Measurements from ENCODE around the gene LARGE1.

Gene LARGE1

DNA sequence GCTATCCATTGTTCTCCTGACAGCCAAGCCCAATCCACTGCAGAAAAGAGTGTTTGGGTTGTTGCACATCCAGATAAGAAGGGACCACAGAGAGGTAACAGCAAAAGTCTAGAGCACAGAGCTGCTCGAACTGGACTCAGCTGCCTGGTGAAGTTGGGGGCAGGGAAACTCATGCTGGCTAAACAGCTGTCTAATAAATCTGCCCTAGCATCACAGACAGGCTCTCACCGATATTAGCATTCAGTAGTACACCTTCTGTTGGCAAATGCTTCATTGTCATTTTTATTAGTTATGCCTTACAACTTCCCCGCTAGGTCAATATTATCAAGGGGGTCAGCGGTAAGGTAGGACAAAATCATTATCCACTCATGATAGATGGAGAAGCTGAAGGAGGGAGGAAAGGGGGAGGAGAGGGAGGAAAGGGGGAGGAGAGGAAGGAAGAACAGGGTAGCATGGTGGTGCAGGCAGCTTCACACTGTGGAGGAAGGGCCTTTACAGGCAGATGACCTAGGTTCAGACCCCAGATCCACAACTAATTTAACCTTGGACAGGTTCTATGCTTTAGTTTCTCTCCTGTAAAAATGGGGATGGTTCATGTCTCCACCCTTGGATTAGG lies 102.7 kb downstream of the LARGE1 start:
- DNase-seq = no peak

DNA sequence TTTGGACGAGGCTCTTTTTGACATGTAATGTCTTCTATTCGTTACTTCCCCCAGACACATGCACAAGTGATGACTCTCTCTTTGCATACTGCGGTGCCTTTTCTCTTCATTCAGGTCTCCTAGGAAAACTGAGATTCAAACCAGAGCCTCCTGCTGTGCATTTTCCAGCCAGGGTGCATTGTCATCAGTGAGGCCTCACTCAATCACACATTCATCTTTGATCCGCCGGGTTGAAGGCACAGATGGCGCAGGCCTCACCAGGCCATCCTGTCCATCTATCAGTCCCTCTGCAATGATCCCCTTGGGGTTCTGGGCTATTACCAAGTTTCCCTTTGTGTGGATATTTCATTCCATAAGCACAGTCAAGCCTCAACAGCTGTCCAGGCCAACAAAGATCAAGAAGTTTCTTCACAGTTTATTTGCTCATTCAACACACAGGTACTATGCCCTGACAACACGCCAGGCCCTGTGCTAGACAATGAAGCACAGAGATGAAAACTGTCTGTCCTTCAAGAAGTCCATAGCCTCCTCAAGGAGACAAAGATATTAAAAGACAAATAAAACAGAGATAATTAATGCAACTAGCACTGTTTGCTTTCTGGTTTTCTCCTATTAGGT lies 107.8 kb downstream of the LARGE1 start:
- DNase-seq = no peak

DNA sequence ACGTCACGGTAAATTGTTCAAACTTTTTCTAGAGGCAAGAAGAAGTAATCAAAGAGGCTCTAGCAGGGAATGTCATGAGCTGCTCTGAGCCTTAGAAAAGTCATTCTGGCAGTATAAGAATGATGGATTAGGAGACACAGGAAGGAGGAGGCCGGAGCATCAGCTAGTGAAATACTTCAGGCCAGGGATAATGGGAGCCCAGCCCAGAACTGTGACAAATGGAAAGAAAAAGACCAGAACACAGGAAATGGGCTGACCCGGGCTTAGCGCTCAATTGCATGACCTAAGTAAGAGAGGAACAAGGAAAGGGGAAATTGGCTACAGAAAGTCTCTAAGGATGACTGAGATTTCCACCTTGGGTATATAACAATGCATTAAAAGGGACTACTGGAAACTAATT lies 108.6 kb downstream of the LARGE1 start:
- no peak for DNase-seq

DNA sequence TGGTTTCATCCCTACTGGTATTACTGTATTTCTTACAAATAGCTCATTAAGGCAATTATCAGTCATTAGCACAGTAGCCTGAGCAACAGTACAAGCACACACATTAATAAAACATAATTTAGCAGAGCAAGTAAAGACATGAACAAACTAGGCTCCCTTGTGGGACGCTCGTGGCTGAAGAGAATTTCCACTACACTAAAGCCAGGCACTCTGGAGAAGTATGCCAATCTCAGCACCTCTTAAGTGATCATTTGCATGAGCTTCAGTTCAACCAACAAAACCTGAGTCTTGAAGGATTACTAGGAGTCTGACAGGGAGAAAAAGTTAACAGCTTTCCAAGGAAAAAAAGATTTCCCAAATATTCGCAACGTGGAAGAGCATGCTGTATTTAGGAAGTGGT lies 109.1 kb downstream of the LARGE1 start:
- no peak for DNase-seq

DNA sequence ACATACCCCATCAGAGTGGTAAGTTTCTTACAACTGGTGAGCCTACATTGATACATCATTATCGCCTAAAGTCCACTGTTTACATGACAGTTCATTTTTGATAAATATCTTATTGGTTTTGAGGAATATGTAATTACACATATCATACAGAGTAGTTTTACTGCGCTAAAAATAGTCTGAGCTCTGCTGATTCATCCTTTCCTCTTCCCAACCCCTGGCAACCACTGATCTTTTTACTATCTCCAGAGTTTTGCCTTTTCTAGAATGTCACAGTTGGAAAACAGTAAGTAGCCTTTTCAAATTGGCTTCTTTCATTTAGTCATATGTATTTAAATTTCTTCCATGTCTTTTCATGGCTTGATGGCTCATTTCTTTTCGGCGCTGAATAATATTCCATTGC lies 112.8 kb downstream of the LARGE1 start:
- no peak for DNase-seq

DNA sequence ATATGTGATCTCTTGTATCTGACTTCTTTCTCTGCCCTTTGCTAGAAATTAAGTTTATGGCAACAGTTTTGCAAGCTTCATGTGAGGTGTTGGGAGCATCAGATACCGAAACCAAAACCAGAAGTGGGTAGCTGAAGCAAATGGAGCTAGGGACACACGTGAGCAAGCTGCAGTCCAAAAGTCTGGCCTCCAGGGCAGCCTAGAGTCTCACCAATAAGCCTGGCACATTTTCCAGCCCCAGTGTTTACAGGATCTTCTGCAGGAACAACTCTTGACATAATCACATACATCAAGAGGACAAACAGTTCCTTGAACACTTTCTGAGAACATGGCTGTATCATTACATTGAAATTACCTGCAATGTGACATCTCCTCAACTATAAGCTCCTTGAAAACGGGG lies 114.1 kb downstream of the LARGE1 start:
- DNase-seq = no peak

DNA sequence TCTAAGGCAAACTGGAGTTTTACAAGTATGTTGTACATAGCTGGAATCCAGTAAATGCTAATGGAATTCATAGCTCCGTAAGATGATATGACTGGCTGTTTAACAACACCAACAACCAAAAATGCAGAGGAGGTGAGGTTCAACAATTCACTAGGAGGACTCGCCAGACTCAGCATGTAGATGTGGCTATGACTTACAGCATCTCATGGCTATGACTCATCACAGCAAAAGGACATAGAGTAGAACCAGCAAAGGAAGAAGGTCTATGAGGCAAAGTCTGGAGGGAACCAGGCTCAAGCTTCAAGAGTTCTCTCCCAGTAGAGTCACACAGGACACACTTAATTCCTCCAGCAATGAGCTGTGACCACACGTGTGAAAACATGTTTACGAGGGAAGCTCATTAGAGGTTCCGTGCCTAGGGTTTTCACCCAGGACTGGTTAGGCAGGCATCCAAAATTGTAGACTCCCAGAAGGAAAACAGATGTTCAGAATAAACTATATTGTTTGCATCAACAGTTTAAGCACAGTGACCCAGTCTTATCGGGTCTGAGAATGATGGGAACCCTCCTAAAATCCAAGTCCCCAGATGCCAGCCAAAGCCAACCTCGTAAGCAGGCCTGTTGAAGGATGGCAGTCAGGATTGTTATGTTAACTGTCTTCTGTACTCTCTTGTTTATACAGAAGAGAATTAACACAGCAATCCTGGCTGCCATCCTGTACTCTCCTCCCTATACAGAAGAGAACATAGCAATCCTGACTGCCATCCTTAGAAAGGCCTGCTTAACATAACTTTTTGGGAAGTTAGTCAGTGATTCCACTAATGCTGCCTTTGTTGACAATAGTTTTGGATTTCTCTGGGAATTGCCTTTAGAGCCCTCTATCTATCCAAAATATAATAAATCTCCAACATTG lies 116.6 kb downstream of the LARGE1 start:
- DNase-seq = no peak

DNA sequence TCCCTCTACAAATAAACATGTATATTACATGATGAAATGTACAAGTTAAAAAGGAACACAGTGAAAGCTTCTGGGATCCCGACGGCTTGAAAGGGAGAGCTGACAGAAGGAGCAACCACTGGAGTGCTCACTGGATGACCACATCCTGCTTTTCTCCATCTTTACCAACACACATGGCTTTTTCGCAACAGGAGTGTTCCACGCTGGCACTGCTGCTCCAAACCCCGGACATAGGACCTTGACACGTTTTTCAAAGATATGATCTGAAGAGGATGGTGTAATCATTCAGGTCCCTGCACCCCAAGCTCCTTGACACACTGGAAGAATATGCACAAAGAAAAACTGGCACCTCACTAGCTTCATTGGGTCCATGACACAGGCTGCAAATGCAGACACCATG lies 121.9 kb downstream of the LARGE1 start:
- no peak for DNase-seq

DNA sequence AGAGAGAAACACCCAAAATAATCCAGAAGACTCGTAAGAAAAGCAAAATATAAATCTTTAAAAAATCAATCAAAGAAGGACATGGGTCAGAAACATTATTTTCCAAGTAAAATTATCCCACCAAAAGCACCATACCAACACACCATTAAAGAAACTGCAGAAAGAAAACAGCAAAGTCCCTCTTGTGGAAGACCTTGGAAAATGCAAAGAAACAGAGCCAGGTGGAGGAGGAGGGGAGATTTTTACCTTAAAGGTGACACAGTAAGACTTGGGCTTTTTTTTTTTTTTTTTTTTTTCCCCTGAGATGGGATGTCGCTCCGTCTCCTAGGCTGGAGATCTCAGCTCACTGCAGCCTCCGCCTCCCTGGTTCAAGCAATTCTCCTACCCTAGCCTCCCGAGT lies 123.8 kb downstream of the LARGE1 start:
- no peak for DNase-seq

DNA sequence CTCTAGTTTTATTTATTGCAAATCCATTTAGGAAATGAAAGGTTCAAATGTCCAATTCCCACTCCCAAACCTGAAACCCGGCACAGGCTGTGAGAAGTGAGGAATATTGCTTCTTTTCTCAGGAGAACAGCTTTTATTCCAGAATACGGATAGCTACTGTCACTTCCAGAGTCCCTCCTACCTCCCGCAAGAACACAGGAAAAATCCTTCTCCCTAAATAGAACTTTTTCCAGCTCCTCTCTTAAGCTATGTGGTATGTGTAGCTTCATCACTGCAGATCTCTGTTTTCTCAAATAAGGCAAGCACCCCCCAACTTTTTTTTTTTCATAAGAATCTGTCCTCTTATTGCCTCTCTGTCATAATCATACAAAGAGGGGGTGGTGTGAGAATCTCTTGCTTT lies 126.8 kb downstream of the LARGE1 start:
- no peak for DNase-seq

DNA sequence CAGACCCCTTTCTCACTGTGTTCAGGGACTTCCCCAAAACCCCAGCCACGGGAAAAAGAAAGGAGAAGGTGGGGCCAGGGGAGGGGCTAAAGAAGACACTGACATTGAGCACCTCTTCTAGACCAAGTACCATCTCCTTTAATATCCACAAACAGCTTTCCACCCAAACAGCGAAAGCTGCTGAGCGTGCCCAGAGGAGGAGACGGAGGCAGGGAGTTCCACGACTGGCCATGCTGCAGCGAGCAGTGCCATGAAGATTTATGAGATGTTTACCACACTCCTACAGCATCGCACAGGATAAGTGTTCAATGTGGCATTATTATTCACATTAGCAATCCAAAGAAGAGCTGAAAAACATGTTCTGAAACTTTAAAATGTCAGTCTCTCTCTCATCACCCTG lies 127.4 kb downstream of the LARGE1 start:
- no peak for DNase-seq

DNA sequence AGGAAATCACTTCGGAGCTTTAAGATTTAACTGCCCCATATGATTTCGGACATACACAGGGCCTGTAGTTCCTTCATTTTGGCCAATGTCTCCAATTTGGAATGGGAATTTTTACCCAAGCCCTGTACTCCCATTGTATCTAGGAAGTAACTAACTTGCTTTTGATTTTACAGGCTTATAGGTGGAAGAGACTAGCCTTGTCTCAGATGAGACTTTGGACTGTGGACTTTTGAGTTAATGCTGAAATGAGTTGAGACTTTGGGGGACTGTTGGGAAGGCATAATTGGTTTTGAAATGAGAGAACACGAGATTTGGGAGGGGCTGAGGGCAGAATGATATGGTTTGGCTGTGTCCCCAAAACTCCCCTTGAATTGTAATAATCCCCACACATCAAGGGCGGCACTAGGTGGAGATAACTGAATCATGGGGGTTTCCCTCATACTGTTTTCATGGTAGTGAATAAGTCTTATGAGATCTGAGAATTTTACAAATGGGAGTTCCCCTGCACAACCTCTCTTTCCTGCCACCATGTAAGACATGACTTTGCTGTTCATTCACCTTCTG lies 130.5 kb downstream of the LARGE1 start:
- no peak for DNase-seq

DNA sequence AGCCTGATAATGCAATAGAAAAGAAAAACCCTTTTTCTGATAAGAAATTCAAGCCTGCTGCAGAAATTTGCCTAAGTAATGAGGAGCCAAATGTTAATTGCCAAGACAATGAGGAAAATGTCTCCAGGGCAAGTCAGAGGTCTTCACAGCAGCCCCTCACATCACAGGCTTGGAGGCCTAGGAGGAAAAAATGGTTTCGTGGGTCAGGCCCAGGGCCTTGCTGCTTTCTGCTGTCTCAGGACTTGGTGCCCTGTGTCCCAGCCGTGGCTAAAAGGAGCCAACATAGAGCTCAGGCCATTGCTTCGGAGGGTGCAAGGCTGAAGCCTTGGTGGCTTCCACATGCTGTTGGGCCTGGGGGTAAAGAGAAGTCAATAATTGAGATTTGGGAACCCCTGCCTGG lies 131.3 kb downstream of the LARGE1 start:
- DNase-seq = no peak

DNA sequence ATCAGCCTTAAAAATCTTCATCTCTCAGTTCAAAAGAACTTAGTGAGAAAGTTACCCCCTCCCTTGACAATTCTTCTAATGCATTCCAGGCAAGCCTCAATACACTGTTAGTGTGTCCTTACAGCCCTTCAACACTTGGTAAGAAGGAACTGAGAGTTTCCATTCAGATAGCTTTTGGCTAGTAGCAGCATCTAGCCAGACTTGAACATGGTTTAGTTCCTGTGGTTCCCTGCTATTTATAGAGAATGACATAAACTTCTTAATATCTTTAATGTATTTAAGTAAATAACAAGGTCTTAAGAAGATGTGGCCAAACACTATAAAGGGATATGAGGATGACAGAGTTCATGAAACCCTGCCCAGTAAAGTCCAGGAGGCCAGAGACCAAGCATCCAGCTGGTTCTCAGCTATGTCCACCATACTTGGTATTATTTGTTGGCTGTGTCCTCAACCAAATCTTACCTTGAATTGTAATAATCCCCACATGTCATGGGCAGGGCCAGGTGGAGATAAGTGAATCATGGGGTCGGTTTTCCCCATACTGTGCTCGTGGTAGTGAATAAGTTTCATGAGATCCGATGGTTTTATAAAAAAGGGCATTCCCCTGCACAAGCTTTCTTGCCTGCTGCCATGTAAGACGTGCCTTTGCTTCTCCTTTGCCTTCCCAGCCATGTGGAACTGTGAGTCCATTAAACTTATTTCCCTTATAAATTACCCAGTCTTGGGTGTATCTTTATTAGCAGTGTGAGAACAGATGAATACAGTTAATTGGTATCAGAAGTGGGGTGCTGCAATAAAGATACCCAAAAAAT lies 132.4 kb downstream of the LARGE1 start:
- DNase-seq = no peak

DNA sequence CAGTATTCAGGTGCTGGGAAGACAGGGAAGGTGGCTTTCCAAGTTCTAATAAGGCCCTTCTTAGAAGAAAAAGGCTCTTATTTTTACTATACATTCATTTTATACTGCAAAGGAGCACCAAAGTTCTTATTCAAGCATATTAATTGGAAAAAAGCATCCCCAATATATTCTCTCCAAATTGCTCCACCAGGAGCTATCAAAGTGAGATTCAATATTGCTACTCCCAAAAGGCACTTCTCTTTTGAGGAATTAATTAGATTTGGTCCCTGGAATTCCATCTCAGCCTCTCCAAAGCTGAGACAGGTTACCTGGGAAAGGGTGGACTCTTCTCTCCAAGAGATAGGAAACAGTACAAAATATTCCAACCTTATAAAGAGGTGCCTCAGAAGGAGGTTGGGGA lies 134.1 kb downstream of the LARGE1 start:
- no peak for DNase-seq

DNA sequence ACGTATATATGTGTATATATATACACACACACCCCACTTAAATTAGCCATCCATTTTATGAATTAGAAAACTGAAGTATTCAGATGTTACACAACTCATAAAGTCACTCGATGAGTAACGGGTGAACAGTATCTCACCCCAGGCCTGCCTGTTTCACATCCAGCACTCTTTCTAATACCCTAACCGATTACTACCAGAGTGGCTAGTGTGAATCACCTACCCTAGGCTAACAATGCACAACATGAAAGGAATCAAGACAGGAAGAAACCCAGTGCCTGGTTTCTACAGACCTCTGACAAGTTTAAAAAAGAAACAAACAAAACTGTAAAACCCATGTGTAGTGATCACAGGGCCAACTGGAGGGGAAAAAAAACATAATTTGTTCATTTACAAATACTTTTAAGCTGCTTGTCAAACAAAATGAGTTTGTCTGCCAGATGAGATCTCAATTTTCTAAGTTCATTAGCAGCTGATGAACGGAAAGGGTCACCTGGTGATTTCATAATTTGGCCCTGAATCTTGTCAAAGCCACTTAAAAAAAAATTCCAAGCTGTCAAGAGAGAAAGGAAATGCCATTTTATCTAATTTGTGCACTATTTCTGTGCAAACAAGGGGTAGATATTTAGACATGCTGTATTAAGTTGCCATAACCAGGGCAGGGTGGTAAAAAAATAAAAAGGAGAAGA lies 134.8 kb downstream of the LARGE1 start:
- no peak for DNase-seq

DNA sequence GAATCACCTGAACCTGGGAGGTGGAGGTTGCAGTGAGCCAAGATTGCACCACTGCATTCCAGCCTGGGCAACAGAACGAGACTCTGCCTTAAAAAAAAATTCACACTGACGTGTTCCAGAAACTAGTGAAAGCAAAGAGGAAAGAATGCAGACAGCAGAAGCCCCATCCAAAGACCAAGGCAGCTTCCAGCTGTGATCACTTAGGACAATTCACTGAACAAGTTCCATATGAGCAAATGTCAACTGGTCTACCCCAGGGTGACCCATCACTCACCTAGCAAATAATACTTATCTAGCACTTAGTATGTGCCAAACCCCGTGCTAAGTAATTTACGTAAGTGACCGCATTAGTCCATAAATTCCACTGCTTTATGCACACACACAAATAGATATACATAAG lies 138.9 kb downstream of the LARGE1 start:
- DNase-seq = no peak

DNA sequence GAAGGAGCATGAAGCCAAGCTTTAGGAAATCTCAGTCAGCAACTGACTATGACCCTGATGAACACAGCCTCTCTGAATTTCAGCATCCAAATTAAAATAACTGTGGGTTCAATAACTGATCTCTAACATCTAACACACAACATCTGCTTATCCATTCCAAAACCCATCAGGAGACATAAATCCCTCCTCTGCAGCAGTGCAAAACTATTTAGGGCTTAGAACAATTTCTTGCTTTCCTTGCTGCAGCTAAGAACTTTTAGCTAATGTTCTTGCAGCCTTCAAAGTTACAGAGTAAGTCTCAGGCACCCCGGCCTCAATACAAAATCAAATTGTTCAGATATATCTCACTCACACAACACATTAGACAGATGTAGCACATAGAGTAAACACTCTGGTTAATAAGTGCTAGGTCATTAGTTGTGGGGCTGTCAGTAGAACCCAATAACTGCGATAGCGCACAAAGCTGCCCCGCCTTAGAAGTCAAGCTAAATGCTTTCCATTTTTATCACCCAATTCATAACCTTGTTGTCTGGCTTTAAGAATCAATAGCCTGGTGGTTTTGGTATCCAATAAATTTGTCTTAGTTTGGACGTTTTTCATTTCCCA lies 139.6 kb downstream of the LARGE1 start:
- DNase-seq = no peak

DNA sequence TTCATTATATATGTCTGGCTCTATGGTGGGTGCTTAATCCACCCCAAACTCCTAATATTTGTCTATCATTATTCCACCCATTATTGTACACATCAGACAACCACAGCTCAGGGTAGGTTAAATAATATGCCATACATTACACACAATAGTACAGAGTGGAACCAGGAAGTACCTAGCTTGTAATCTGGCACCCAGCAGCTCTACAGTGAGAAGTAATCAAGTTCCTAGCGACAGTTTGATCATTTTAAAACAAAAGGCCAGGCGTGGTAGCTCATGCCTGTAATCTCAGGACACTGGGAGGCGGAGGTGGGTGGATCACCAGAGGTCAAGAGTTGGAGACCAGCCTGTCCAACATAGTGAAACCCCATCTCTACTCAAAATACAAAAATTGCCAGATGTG lies 141.0 kb downstream of the LARGE1 start:
- DNase-seq = no peak

DNA sequence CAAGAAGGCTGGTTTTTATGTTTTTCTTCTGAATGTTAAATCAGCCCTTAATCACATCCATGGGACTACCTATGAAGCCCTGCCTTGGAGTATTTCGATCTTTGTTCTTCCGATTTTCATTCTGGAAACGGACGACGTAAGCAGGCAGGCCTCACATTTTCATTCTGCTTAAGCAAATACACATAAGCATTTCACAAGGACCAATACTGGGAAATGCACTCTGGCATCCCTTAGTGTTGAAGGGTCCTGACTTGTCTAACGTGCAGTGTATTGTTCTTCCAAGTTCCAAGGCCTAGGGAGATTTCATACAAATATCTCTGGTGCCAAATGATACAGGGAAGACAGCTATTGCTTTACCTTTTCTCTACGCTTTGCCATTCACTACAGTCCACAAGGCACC lies 143.8 kb downstream of the LARGE1 start:
- no peak for DNase-seq

DNA sequence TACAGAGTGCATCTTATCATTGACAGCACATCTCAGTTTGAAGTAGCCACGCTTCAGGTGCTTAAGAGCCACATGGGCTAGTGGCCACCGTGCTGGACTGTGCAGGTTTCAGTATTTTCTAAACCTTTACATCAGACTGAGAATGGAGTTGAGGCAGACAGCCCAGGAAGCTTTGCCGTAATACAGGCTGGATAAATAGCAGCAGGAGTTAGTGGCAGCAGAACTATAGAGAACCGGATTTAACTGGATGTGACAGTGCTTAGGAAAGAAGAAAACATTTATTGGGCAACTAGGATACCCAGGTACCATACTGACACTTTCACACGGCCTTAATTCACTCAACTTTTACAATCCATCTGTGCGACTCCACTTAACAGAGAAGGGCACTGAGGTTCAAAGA lies 145.5 kb downstream of the LARGE1 start:
- no peak for DNase-seq

DNA sequence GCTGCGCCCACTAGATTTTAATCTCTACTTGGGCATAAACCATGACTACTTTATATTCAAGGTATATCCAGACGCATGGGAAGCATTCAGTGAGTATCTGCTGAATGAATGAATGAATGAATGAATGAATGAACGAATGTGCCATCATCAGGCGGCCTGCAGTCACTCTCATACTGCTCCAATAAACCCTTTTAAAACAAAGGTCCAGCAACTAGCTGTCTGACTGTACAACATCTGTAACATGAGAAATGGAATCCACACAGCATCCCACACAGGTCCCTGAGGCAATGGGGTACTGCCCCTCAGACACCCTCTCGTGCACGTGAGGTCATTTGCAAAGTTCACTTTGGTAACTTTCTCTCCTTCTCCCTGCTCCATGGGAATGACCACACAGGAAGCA lies 147.5 kb downstream of the LARGE1 start:
- no peak for DNase-seq

All from activated CD4-positive, alpha-beta T cell treated with anti-CD3 and anti-CD28 coated beads, Interleukin-2, amount 50 U/mL, for 1 hour (primary cell).